ENCODE data around the gene FAR2. TPM values are rescaled to one million over a fixed set of nuclear protein-coding genes. Genes with fewer than 3 reads are reported as not detected.

FAR2 gene
- polyA plus RNA-seq, 1 of the 3 experiments (the other 2 are of a cell fraction) = 7.4 TPM

DNA sequence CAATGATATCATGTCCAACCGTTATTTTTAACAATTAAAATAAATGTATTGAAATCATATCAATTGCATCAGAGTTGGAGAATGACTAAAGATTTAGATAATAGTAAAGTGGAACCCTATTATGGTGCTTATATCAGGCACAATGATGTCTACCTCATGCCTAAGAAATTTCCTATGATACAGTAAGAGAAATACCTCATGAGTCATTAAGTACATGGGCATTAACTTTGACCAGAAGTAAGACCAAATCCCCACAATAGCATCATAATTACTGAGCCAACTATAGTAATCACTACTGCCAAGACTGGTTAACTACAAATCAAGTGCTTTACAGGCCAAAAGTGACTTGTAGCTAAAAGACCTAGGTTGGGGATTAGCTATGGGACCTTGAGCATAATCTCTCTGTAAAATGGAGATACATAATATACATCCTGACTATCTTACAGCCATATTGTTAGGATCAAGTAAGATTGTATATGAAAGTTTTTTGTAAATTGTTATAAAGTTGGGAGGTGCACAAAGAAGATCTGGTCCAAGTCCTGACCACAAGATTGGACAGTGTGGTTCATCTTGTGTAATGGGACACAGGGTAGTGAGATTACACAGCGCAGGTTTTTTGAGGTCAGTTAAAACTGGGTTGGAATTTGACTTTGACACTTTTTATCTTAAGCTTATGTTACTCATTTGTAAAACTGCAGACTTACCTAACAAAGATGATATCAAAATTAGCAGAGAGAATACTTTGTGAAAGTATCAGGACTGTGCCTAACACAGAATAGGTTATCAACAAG, 171.4 kb downstream of the FAR2 start (continued):
- TF ChIP-seq, protein P1, sequence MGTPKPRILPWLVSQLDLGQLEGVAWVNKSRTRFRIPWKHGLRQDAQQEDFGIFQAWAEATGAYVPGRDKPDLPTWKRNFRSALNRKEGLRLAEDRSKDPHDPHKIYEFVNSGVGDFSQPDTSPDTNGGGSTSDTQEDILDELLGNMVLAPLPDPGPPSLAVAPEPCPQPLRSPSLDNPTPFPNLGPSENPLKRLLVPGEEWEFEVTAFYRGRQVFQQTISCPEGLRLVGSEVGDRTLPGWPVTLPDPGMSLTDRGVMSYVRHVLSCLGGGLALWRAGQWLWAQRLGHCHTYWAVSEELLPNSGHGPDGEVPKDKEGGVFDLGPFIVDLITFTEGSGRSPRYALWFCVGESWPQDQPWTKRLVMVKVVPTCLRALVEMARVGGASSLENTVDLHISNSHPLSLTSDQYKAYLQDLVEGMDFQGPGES (IDR thresholded peaks at IDR 0.05; ENCODE audit: low read depth, low read length) = no peak
- no peak for TF ChIP-seq RFX5 (IDR thresholded peaks at IDR 0.05; ENCODE audit: low read length)
- TF ChIP-seq USF1 (IDR thresholded peaks at IDR 0.05; ENCODE audit: borderline replicate concordance, low read depth) = no peak
- TF ChIP-seq, protein P2, sequence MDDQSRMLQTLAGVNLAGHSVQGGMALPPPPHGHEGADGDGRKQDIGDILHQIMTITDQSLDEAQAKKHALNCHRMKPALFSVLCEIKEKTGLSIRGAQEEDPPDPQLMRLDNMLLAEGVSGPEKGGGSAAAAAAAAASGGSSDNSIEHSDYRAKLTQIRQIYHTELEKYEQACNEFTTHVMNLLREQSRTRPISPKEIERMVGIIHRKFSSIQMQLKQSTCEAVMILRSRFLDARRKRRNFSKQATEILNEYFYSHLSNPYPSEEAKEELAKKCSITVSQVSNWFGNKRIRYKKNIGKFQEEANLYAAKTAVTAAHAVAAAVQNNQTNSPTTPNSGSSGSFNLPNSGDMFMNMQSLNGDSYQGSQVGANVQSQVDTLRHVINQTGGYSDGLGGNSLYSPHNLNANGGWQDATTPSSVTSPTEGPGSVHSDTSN (IDR thresholded peaks at IDR 0.05) = peak; percentile 86
- TF ChIP-seq RXRA (IDR thresholded peaks at IDR 0.05; ENCODE audit: borderline replicate concordance, low read depth) = peak; percentile 84
- TF ChIP-seq SIN3A (IDR thresholded peaks at IDR 0.05; ENCODE audit: borderline replicate concordance, low read depth, low read length) = no peak
- TF ChIP-seq FOXJ3 (CRISPR knock-in tag; IDR thresholded peaks at IDR 0.05) = no peak
- 0 out of 2 replicates have a peak, but pooled peaks have one; percentile 8 for TF ChIP-seq YY1 (IDR thresholded peaks at IDR 0.05; ENCODE audit: low read depth)
- no peak for TF ChIP-seq ELF1 (IDR thresholded peaks at IDR 0.05)
- TF ChIP-seq ZBTB33 (IDR thresholded peaks at IDR 0.05; ENCODE audit: borderline replicate concordance, low read depth) = no peak
- TF ChIP-seq RCOR1 (IDR thresholded peaks at IDR 0.05; ENCODE audit: low read length) = no peak
- TF ChIP-seq POLR2AphosphoS5 (IDR thresholded peaks at IDR 0.05; ENCODE audit: low read depth, low read length) = peak; percentile 23; the same call in 1 of the 2 replicates
- TF ChIP-seq EZH2phosphoT487 (IDR thresholded peaks at IDR 0.05; ENCODE audit: borderline replicate concordance, low read depth) = no peak
- TF ChIP-seq GATA2 (CRISPR knock-in tag; IDR thresholded peaks at IDR 0.05) = no peak
- peak; percentile 84 for TF ChIP-seq NFIC (IDR thresholded peaks at IDR 0.05; ENCODE audit: borderline replicate concordance)

DNA sequence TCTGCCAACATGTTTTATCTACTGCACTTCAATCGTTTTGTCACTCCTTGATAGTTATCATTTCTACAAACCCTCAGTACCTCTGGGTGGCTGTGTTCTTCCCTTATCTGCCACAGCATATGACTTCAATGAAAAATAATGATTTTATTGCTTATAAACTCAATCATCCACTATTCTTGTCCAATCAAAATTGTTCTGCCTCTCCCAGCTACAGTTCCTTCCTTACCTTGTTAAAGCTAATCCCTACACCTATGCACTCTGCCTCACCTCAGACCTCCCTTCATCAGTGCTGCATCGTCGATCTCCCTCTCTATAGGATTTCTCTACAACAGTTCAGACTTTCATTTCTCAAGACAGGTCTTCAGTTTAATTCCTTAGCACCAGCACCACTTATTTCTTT, 173.1 kb downstream of the FAR2 start:
- Histone ChIP-seq H3K9me3 (no peaks in the 10 kb centered on the region), H2AFZ (ENCODE audit: low read depth) (no peak overlapping the region), H3K36me3 (replicated peaks in 1 of 2; ENCODE audit: control insufficient read depth in 1 of 2, insufficient read depth in 2 of 2, low read length in 1 of 2) (peaks cover 3 to 11% of the 10 kb centered on the region in 2 experiments), H3F3A (replicated peaks; ENCODE audit: insufficient read depth) (peaks cover 23% of the 10 kb centered on the region), H3K9ac (no peak overlapping the region), H3K4me3 (ENCODE audit: low read depth in 2 of 2, low read length in 1 of 2) (no peak overlapping the region), H3K27me3 (ENCODE audit: insufficient read depth) (no peaks in the 10 kb centered on the region), H3K79me2 (ENCODE audit: insufficient read depth) (no peaks in the 10 kb centered on the region), H3K4me1 (ENCODE audit: control insufficient read depth in 1 of 2, insufficient read depth in 2 of 2, low read depth in 1 of 2, low read length in 1 of 2) (peaks cover 0 to 7% of the 10 kb centered on the region in 2 experiments; a peak in 2 of 4 replicates), H3K27ac (ENCODE audit: low read depth in 2 of 2, low read length in 1 of 2) (no peak overlapping the region), H4K20me1 (ENCODE audit: insufficient read depth) (no peaks in the 10 kb centered on the region), H3K4me2 (no peak overlapping the region), H3K9me2 (no peaks in the 10 kb centered on the region)
- CTCF ChIA-PET = interaction anchor here (1.2 to 1.9 kb wide), 2 partner anchors 15 to 250 kb away, joined by 4 to 6 read pairs; no protein-coding TSS in a partner anchor
- DNase-seq = no peak
- WGBS (ENCODE audit: low lambda C conversion rate) = 73% methylated on average over 3 of the region's 3 CpGs
- POLR2A ChIA-PET = no interaction called here
- TF ChIP-seq TAF1 (IDR thresholded peaks at IDR 0.05; ENCODE audit: borderline replicate concordance, low read depth, low read length) = no peak
- no peak for TF ChIP-seq USF2 (IDR thresholded peaks at IDR 0.05; ENCODE audit: borderline replicate concordance, low read depth, low read length)
- no peak for TF ChIP-seq FOSL2 (IDR thresholded peaks at IDR 0.05; ENCODE audit: borderline replicate concordance, low read depth)
- TF ChIP-seq RFX5 (IDR thresholded peaks at IDR 0.05; ENCODE audit: low read length) = no peak
- no peak for TF ChIP-seq EP300 (IDR thresholded peaks at IDR 0.05; ENCODE audit: borderline replicate concordance in 1 of 2, low read depth in 1 of 2, low read length in 1 of 2)
- TF ChIP-seq, protein P2 (IDR thresholded peaks at IDR 0.05) = no peak
- no peak for TF ChIP-seq NRF1 (IDR thresholded peaks at IDR 0.05; ENCODE audit: low read depth, low read length)
- TF ChIP-seq, protein P1 (IDR thresholded peaks at IDR 0.05; ENCODE audit: low read depth, low read length) = no peak
- no peak for TF ChIP-seq TEAD4 (IDR thresholded peaks at IDR 0.05; ENCODE audit: borderline replicate concordance, insufficient read depth)
